ENCODE data around the gene KRT31. TPM values are rescaled to one million over a fixed set of nuclear protein-coding genes. Genes with fewer than 3 reads are reported as not detected.

Gene KRT31
- polyA plus RNA-seq, 1 experiment: not detected

GRCh38 chr17:41411072-41411840, 13.8 kb upstream of the KRT31 start:
- ChIA-PET CTCF (interaction anchor here (1.2 to 1.4 kb wide), 2 partner anchors 89 to 138 kb away, joined by 4 to 8 read pairs; no protein-coding TSS in a partner anchor), POLR2A (no interaction called here)
- TF ChIP-seq, protein P1, sequence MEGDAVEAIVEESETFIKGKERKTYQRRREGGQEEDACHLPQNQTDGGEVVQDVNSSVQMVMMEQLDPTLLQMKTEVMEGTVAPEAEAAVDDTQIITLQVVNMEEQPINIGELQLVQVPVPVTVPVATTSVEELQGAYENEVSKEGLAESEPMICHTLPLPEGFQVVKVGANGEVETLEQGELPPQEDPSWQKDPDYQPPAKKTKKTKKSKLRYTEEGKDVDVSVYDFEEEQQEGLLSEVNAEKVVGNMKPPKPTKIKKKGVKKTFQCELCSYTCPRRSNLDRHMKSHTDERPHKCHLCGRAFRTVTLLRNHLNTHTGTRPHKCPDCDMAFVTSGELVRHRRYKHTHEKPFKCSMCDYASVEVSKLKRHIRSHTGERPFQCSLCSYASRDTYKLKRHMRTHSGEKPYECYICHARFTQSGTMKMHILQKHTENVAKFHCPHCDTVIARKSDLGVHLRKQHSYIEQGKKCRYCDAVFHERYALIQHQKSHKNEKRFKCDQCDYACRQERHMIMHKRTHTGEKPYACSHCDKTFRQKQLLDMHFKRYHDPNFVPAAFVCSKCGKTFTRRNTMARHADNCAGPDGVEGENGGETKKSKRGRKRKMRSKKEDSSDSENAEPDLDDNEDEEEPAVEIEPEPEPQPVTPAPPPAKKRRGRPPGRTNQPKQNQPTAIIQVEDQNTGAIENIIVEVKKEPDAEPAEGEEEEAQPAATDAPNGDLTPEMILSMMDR (IDR thresholded peaks at IDR 0.05; ENCODE audit: low read depth, low read length): no peak
- Histone ChIP-seq H3K4me3 (ENCODE audit: low read depth, low read length) (no peak overlapping the region), H3K27ac (ENCODE audit: low read depth, low read length) (no peak overlapping the region), H3K9me3 (ENCODE audit: control insufficient read depth, insufficient read depth, low read length) (peaks cover 3% of the 10 kb centered on the region; the same call in 1 of the 2 replicates), H3K27me3 (ENCODE audit: control insufficient read depth, insufficient read depth, low read length) (no peaks in the 10 kb centered on the region)
- DNase-seq (ENCODE audit: low read depth, low spot score): no peak

DNA sequence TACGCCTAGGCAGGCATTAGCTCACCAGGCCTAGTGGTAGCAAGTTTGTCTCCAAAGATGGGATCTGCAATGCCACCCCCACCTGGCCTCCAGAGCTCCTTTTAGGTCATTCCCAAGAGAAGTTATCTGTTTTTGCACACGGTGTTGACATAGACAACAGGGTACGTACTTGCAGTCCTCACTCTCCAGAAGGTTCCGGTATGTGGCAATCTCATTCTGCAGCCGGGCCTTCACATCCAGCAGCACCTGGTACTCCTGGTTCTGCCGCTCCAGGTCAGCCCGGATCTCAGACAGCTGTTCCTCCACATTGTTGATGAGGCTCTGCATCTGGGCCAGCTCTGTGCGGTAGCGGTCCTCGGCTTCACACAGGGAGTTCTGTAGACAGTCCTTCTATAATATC, 9.8 kb upstream of the KRT31 start:
- peaks cover 3% of the 10 kb centered on the region; the same call in 1 of the 2 replicates for H3K9me3 ChIP-seq (ENCODE audit: control insufficient read depth, insufficient read depth, low read length)
- no peak overlapping the region for H3K27ac ChIP-seq (ENCODE audit: low read depth, low read length)
- TF ChIP-seq, protein P1 (IDR thresholded peaks at IDR 0.05; ENCODE audit: low read depth, low read length): no peak
- ChIA-PET POLR2A (no interaction called here), CTCF (interaction anchor here (1.6 kb wide), 1 partner anchor 11 kb away, joined by 4 read pairs; no protein-coding TSS in a partner anchor)
- DNase-seq (ENCODE audit: low read depth, low spot score): no peak
- H3K27me3 ChIP-seq (ENCODE audit: control insufficient read depth, insufficient read depth, low read length): no peaks in the 10 kb centered on the region
- no peak overlapping the region for H3K4me3 ChIP-seq (ENCODE audit: low read depth, low read length)

- ChIA-PET CTCF (interaction anchor here (3.6 kb wide), 1 partner anchor 143 kb away, joined by 19 read pairs; no protein-coding TSS in a partner anchor), POLR2A (no interaction called here)
- Histone ChIP-seq H3K27me3 (ENCODE audit: control insufficient read depth, insufficient read depth, low read length) (no peaks in the 10 kb centered on the region), H3K4me3 (ENCODE audit: low read depth, low read length) (no peak overlapping the region), H3K27ac (ENCODE audit: low read depth, low read length) (no peak overlapping the region), H3K9me3 (ENCODE audit: control insufficient read depth, insufficient read depth, low read length) (no peaks in the 10 kb centered on the region)
- DNase-seq (ENCODE audit: low read depth, low spot score): no peak
- TF ChIP-seq, protein P1 (IDR thresholded peaks at IDR 0.05; ENCODE audit: low read depth, low read length): no peak
Observed at GRCh38 chr17:41406205-41406604, 8.8 kb upstream of the KRT31 start.

DNA sequence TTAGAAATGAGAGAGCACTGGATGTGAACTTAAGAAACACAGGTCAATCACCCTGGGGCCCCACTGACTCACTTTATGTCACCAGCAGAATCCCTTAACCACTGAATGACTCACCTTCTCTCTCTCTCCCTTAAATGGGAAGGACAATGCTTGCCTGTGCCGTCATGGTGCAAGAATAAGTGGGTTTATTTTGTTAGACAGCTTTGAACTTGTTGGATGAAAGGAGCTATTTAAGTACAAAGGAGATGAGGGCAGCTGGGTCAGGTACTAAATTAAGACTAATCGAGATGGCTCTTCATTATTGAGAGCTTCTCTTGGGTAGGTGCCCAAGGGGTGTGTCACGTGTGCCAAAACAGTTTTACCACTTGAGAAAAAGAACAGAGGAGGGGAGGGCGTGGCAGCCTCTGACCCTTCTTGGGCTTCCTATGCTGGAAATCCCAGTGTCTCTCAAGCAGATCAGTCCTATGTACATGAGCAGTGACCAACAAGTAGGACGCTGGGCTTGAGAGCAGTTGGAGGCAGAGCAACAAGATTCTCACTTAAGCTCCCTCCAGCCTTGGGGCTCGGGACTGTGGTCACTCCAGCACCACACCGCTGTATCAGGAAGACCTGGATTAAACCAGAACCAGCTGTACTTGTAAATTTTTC, 6.7 kb upstream of the KRT31 start:
- ChIA-PET POLR2A (interaction anchor here (0.9 to 2.7 kb wide), 2 partner anchors 12 to 284 kb away, joined by 3 to 9 read pairs; partner anchors contain the start of gene EIF1), CTCF (interaction anchor here (0.6 to 3.6 kb wide), 4 partner anchors 10 to 175 kb away, joined by 3 to 19 read pairs (median 4); no protein-coding TSS in a partner anchor)
- TF ChIP-seq, protein P1 (IDR thresholded peaks at IDR 0.05; ENCODE audit: low read depth, low read length): no peak
- peak; percentile 69 for DNase-seq (ENCODE audit: low read depth, low spot score)
- Histone ChIP-seq H3K27ac (ENCODE audit: low read depth, low read length) (peak overlapping the region; percentile 59), H3K4me3 (ENCODE audit: low read depth, low read length) (no peak overlapping the region), H3K27me3 (ENCODE audit: control insufficient read depth, insufficient read depth, low read length) (no peaks in the 10 kb centered on the region), H3K9me3 (ENCODE audit: control insufficient read depth, insufficient read depth, low read length) (no peaks in the 10 kb centered on the region)
